Ramos (cell line): ENCODE measurements around the gene ASPSCR1.

Experiments used
- in situ Hi-C: fragments of 300-500 bp; cut with MboI; formaldehyde crosslinking; loops from one replicate; pipeline ENCODE4 v1.14.3; 2022; ENCODE audit warnings: low sequenced_read_pairs; ENCODE audit not compliant: unreplicated experiment

The ASPSCR1 gene

DNA sequence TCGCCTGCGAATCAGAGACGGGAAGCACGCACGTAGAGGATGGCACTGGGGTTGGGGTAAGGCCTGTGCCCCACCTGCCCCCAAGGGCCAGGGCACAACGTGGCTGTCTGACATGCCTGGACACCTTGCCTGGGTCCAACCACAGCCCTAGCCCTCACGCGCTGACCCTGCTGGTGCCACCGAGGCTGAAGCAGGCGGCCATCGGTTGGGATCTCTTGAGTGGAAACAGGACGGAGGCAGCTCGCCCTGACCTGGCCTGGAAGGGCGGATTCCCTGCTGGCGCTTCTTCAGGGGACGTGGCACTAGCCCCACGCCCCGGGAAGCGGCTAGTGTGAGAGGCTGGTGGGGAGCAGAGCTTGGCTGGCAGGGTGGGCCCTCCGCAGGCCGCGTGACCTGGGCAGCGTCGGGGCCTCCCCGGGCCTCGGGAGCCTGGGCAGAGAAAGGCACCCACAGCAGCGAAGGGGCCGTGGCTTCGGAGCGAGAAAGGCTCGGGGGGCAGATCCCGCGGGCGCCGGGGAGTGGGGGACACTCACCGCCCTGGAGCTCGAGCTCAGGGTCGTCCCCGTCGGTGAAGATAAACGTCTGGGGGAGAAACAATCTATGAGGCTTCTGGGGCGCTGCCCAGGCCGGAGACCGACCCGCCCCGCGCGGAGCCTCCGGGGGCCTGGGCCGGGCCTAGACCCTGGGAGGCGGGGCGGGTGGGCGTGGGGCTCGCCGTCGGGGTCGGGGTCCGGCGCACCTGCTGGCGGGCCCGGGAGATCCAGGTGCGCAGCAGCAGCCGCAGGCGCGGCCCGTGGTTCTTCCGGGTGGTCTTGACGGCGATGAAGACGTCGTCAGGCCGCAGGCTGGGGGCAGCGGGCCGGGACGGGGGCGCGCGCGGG lies 73.6 kb downstream of the ASPSCR1 start:
- in situ Hi-C loops: no loop called here

GRCh38 chr17:82051776-82052637 lies 74.6 kb downstream of the ASPSCR1 start, which contains the start of the genes GPS1 and RFNG:
GPS1 (plus strand) TSS chr17:82051898; CDS start chr17:82051932, 34 bp downstream.
RFNG (minus strand) TSS chr17:82051811; CDS start chr17:82051766, 45 bp downstream.
- in situ Hi-C loops: no loop called here

DNA sequence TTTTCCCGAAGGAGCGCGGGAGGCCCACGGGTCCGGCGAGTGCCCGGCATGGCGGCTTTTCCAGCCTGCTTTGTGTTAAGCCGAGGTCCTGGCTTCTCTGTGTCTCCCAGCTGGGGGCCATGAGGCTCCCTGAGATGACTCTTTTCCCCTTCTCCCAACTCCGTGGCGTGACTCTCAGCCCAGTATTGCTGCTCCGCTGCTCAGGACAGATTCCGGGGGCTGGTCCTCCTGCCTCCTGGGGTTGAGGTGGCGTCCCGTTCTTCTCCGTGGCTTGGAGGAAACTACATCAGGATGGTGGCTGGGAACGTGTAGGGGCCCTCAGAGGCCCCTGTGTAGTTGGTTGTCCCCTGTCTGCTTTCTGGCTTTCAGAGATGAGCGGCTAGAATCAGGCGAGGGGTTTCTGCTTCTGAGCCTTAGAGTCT lies 75.2 kb downstream of the ASPSCR1 start:
- in situ Hi-C loops: no loop called here

GRCh38 chr17:82053130-82053529 lies 75.7 kb downstream of the ASPSCR1 start:
- in situ Hi-C loops: no loop called here

DNA sequence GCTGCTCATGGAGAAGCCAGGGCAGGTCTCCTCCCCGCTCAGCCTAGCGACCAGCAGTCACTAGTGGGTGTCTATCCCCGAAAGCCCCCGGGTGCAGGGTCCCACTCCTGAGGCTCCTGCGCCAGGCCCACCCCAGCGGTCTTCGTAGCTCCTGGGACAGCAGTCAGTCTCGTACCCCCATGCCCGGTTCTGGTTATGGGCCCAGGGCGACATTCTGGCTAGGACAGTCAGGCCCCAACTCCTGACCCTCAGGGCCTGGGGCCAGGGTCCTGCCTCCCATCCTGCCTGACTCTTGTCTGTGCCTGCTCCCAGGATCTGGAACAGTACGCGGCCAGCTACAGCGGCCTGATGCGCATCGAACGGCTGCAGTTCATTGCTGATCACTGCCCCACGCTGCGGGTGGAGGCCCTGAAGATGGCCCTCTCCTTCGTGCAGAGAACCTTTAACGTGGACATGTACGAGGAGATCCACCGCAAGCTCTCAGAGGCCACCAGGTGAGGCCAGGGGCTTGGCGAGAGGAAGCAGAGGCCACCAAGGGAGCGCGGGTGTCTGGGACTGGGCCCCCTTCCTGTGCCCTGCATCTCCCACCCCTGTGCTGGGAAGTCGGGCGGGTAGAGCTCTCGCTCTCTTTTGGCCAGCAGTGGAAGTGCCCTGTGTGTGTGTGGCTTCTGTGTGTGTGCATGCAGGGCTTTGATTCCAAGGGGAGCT lies 76.3 kb downstream of the ASPSCR1 start:
- in situ Hi-C loops: no loop called here

- in situ Hi-C loops: no loop called here
Measured at GRCh38 chr17:82054351-82055022, 77.1 kb downstream of the ASPSCR1 start.

- in situ Hi-C loops: no loop called here
Measured at GRCh38 chr17:82055023-82055964, 77.9 kb downstream of the ASPSCR1 start.

- in situ Hi-C loops: no loop called here
Measured at GRCh38 chr17:82055965-82056728, 78.7 kb downstream of the ASPSCR1 start.

- in situ Hi-C loops: no loop called here
Measured at GRCh38 chr17:82056729-82057621, 79.5 kb downstream of the ASPSCR1 start.

DNA sequence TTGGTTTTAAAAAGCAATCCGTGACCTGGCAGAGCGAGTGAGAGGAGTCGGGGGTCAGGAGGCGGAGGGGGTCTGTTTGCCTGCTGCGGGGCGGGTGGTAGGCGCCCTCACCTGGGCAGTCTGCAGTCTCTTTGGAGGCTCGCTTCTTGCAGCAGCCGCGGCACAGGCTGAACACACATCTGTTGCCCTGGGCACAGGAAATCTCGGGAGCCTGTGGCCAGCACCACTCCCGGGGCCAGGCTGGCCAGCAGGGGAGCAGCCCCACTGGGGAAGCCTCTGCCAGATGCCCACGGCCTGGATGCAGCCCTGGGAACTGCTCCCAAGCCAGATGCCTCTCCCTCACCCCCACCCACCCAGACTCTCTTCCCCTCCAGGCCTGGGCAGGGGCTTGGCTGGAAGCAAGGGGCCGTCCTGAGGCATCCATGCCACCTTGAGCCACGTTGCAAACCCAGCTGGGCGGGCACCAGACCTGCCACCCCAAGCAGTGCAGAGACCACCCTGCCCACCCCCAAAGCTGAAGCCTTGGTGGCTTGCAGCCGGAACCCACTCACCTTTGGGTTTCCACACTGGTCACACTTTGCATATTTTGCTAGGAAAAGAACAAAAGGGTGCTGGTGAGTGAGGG lies 80.9 kb downstream of the ASPSCR1 start:
- in situ Hi-C loops: no loop called here

GRCh38 chr17:82058855-82059249 lies 81.4 kb downstream of the ASPSCR1 start:
- in situ Hi-C loops: no loop called here

GRCh38 chr17:82059272-82060000 lies 82.0 kb downstream of the ASPSCR1 start:
- in situ Hi-C loops: no loop called here

- in situ Hi-C loops: no loop called here
Measured at GRCh38 chr17:82060001-82060380, 82.6 kb downstream of the ASPSCR1 start.

- in situ Hi-C loops: no loop called here
Measured at GRCh38 chr17:82060614-82061013, 83.2 kb downstream of the ASPSCR1 start.

DNA sequence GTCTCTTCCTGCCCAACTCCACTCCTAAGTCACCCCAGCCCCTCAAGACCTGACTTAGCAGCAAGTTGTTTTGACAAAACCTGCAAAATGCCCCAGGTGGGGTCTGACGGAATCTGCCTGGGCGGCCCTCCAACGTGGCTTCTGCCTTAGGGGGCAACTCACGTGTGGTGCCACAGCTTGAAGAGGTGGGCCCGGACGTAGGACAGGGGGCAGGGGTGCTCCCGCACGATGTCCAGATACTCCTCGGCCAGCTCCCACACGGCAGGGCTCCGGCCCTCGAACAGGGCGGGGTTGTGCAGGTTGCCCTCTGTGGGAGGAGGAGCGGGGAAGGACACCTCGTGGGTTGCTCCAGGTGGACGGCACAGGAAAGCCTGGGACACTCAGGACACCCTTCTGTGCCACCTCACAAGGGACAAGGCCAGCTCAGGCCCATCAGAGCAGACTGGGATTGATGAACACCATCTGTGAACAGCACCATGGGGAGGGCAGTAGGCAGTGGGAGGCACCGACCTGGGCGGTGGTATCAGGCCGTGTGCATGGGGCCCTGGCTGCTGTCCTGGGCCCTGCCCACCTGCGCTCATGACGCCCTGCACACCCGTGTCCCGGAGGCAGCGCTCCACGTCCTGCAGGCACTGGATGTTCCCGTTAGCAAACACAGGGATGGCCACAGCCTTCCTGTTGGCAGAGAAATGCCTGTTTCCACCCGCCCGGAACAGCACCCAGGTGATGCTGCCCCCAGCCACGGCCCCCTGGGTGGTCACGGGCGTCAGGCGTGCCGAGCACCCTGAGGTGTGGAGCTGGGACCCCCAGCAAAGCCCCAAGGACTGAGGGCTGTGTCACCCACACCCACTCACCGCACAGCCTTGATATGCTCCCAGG lies 83.9 kb downstream of the ASPSCR1 start:
- in situ Hi-C loops: no loop called here
